H1 (cell line): ENCODE measurements around the gene WBP1L. TPM values are rescaled to one million over a fixed set of nuclear protein-coding genes. Genes with fewer than 3 reads are reported as not detected.

Experiments
- ATF3 ChIP-seq: IDR thresholded peaks from 2 replicates; pipeline ENCODE4 v1.6.1; 2011; ENCODE audit warnings: low read depth, mild to moderate bottlenecking, low read length; ENCODE audit not compliant: insufficient read depth
- BRCA1 ChIP-seq: IDR thresholded peaks from 2 replicates; pipeline ENCODE4 v1.6.1; 2012; ENCODE audit warnings: low read depth, low read length, improper control_type of control experiment
- CBX5 ChIP-seq: fragments of 300-800, 300-1000 bp; sonication (generic); IDR thresholded peaks from 2 replicates; pipeline ENCODE4 v1.7.1; 2016; ENCODE audit warnings: antibody characterized with exemption, low read length, low read depth
- EP300 ChIP-seq, 2 experiments: IDR thresholded peaks; 1 replicate in 1 of 2; 2 replicates in 1 of 2; pipeline ENCODE4 v1.6.1; 2011 to 2012; ENCODE audit warnings: low read depth in 2 of 2, low read length in 2 of 2, mild to moderate bottlenecking in 2 of 2, borderline replicate concordance in 1 of 2, inconsistent platforms in 1 of 2, moderate library complexity in 1 of 2
- FOSL1 ChIP-seq: IDR thresholded peaks from 2 replicates; pipeline ENCODE4 v1.6.1; 2011; ENCODE audit warnings: mild to moderate bottlenecking, low read depth, low read length, moderate library complexity; ENCODE audit not compliant: insufficient read depth
- GABPA ChIP-seq: IDR thresholded peaks from 2 replicates; pipeline ENCODE4 v1.6.1; 2011; ENCODE audit warnings: mild to moderate bottlenecking, low read length, moderate library complexity, borderline replicate concordance; ENCODE audit not compliant: insufficient read depth
- JUN ChIP-seq: IDR thresholded peaks from 2 replicates; pipeline ENCODE4 v1.6.1; 2011; ENCODE audit warnings: low read depth, mild to moderate bottlenecking, improper control_type of control experiment, low read length
- KDM4A ChIP-seq: IDR thresholded peaks from one replicate; pipeline ENCODE4 v1.7.1; 2012; ENCODE audit warnings: low read depth, mild to moderate bottlenecking, moderate library complexity, low read length, inconsistent platforms; ENCODE audit not compliant: severe bottlenecking
- MAFK ChIP-seq: IDR thresholded peaks from 2 replicates; pipeline ENCODE4 v1.6.1; 2012; ENCODE audit warnings: low read depth, mild to moderate bottlenecking, improper control_type of control experiment, low read length
- NANOG ChIP-seq: IDR thresholded peaks from 2 replicates; pipeline ENCODE4 v1.6.1; 2011; ENCODE audit warnings: low read length, low read depth, mild to moderate bottlenecking, inconsistent platforms; ENCODE audit not compliant: insufficient read depth, poor library complexity, severe bottlenecking
- POLR2AphosphoS5 ChIP-seq: IDR thresholded peaks from 2 replicates; pipeline ENCODE4 v1.6.1; 2011; ENCODE audit warnings: low read depth, low read length
- RFX5 ChIP-seq: IDR thresholded peaks from 2 replicates; pipeline ENCODE4 v1.6.1; 2011; ENCODE audit warnings: low read depth, low read length, improper control_type of control experiment, borderline replicate concordance
- RNF2 ChIP-seq: fragments of 200-900, 300-1000 bp; sonication (generic); IDR thresholded peaks from 2 replicates; pipeline ENCODE4 v1.7.1; 2016; ENCODE audit warnings: borderline replicate concordance, low read depth, mild to moderate bottlenecking, antibody characterized with exemption, low read length; ENCODE audit not compliant: poor library complexity, severe bottlenecking; ENCODE audit errors: missing control alignments
- RXRA ChIP-seq: IDR thresholded peaks from 2 replicates; pipeline ENCODE4 v1.6.1; 2011; ENCODE audit warnings: low read depth, mild to moderate bottlenecking, low read length, moderate library complexity; ENCODE audit not compliant: insufficient read depth
- SIRT6 ChIP-seq: IDR thresholded peaks from one replicate; pipeline ENCODE4 v1.7.1; 2012; ENCODE audit warnings: low read length, inconsistent platforms
- SIX5 ChIP-seq: IDR thresholded peaks from 2 replicates; pipeline ENCODE4 v1.6.1; 2011; ENCODE audit warnings: mild to moderate bottlenecking, low read depth, low read length
- SP1 ChIP-seq: IDR thresholded peaks from 2 replicates; pipeline ENCODE4 v1.6.1; 2011; ENCODE audit warnings: low read depth, low read length
- SRF ChIP-seq: IDR thresholded peaks from 2 replicates; pipeline ENCODE4 v1.6.1; 2011; ENCODE audit warnings: mild to moderate bottlenecking, low read depth, low read length, moderate library complexity
- SUZ12 ChIP-seq: fragments of 200-600 bp; sonication (generic); IDR thresholded peaks from 2 replicates; pipeline ENCODE4 v1.6.1; 2012; ENCODE audit warnings: mild to moderate bottlenecking, inconsistent platforms, low read length, moderate library complexity, mixed read lengths
- TAF1 ChIP-seq: IDR thresholded peaks from 2 replicates; pipeline ENCODE4 v1.6.1; 2011; ENCODE audit warnings: mild to moderate bottlenecking, low read depth, low read length
- TAF7 ChIP-seq: optimal IDR thresholded peaks from 2 replicates; pipeline ENCODE3; 2011; ENCODE audit warnings: low read depth, mild to moderate bottlenecking, inconsistent platforms, low read length, moderate library complexity, borderline replicate concordance
- TBP ChIP-seq: IDR thresholded peaks from 2 replicates; pipeline ENCODE4 v1.6.1; 2011; ENCODE audit warnings: low read depth, low read length, improper control_type of control experiment
- ZNF274 ChIP-seq: IDR thresholded peaks from 2 replicates; pipeline ENCODE4 v1.7.0; 2012; ENCODE audit warnings: low read length, borderline replicate concordance; ENCODE audit errors: extremely low read depth
- polyA plus RNA-seq, 7 experiments: library from polyadenylated mRNA; depleted of rRNA in 3 of 7; stranded (reverse) in 5 of 7; unstranded in 2 of 7; fragments of >200 nt in 5 of 7; fragments of 200-250 nt in 2 of 7; gene quantifications; 1 replicate in 5 of 7; 2 replicates in 1 of 7; 4 replicates in 1 of 7; pipeline versions ENCODE4 v1.2.1 to v1.2.3, GENCODE V29; 2011 to 2013; ENCODE audit warnings: missing spikeins in 2 of 7, mixed read lengths in 2 of 7
- total RNA-seq: library from RNA; stranded (reverse); fragmentation: NEBNext Ultra II Directional; extraction: Animal tissue kit (Norgen Biotek cat#: 25700); gene quantifications from 2 replicates; pipeline ENCODE4 v1.2.1, GENCODE V29; 2021

The WBP1L gene
- total and polyA plus RNA-seq, 2 of the 8 experiments (the other 6 are each of a cell fraction or from before 2014, with no cell fraction given): 26.6 to 29.9 TPM

DNA sequence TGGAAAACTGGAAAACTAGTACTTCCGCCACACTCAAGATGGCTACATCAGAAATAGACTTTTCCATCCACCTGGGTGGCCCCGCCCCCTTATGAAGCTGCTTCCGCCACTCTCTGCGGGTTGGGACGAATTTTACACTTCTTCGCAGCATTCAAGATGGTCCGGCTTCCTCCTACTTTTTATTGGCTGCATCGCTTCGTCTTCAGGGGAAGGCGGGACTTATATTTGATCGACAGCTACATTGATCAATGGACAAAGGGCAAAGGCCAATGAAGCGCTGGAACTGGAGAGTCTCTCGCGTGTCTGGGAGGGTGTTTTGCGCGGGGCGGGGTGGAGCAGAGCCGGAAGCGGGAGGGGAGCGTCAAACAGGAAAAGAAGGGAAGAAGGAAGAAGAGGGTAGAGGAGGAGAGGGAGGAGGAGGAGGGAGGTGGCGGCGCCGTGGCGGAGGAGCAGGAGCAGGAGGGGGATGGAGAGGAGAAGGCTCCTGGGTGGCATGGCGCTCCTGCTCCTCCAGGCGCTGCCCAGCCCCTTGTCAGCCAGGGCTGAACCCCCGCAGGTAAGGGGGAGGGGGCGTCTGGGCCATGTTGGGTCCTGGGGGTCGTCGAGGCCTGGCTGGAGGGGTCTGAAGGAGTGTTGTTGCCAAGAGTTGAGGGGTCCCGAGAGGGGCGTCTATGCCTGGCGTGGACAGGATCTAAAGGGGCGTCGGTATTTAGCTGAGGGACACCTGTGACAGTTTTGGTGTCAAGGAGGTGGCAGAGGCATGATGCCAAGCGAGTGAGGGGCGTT, at the start of gene WBP1L (continued):
- no peak for TF ChIP-seq NANOG
- no peak for TF ChIP-seq MAFK
- no peak for TF ChIP-seq RNF2
- TF ChIP-seq SIX5: peak; percentile 66
- TF ChIP-seq TAF1: 0 out of 2 replicates have a peak, but pooled peaks have one; percentile 18
- no peak; the same call in 1 of the 2 replicates for TF ChIP-seq BRCA1
- TF ChIP-seq ATF3: no peak
- TF ChIP-seq KDM4A: no peak
- TF ChIP-seq RXRA: no peak
- peak; percentile 37 for TF ChIP-seq POLR2AphosphoS5
- no peak for TF ChIP-seq RFX5
- TF ChIP-seq ZNF274: no peak
- TF ChIP-seq SUZ12: no peak
- no peak for TF ChIP-seq SRF
- no peak for TF ChIP-seq EP300 (IDR thresholded peaks at IDR 0.05; ENCODE audit: borderline replicate concordance in 1 of 2, low read depth in 2 of 2, low read length in 2 of 2)
- no peak for TF ChIP-seq CBX5
- no peak for TF ChIP-seq TBP
- TF ChIP-seq SP1: peak; percentile 95
- TF ChIP-seq JUN: no peak
- no peak for TF ChIP-seq FOSL1
- TF ChIP-seq GABPA: no peak
- TF ChIP-seq TAF7: no peak
- TF ChIP-seq SIRT6: no peak
